22Rv1 (cell line): ENCODE results near the gene PRKX.
"Not testable (repeated sequence)": the region's sequence is repeated elsewhere in the genome, so short reads cannot be mapped to it uniquely, and the experiment has no call there.

Source experiments
- H3K27ac ChIP-seq: fragments of 450-650 bp; 2 replicates; pipeline ENCODE4 v1.5.1; 2017
- CTCF ChIP-seq: fragments of 450-650 bp; IDR thresholded peaks from 2 replicates; pipeline ENCODE4 v1.5.1; 2017; ENCODE audit warnings: mild to moderate bottlenecking
- ZFX ChIP-seq: fragments of 450-650 bp; IDR thresholded peaks from 2 replicates; pipeline ENCODE4 v1.6.1; 2017; ENCODE audit warnings: antibody characterized with exemption, borderline replicate concordance

The PRKX gene

GRCh38 chrX:3713225-3713936 is at the start of gene PRKX:
Gene PRKX (minus strand): TSS chrX:3713649. CDS start chrX:3713253, 396 bp downstream.
- no peak within 1 kb of the TSS for H3K27ac ChIP-seq
- TF ChIP-seq CTCF (no peak), ZFX (no peak)

- no peak overlapping the region for H3K27ac ChIP-seq
- TF ChIP-seq CTCF (no peak), ZFX (no peak)
Measured at GRCh38 chrX:3763111-3763510, 49.7 kb upstream of the PRKX start.

- no peak for TF ChIP-seq CTCF
- TF ChIP-seq ZFX: no peak
Measured at GRCh38 chrX:3757510-3758025, 44.1 kb upstream of the PRKX start.

GRCh38 chrX:3748052-3748559 is 34.7 kb upstream of the PRKX start:
- H3K27ac ChIP-seq: no peak overlapping the region
- TF ChIP-seq CTCF: no peak
- TF ChIP-seq ZFX: no peak

More at GRCh38 chrX:3757510-3758025, 44.1 kb upstream of the PRKX start:
- no peak overlapping the region for H3K27ac ChIP-seq

GRCh38 chrX:3743801-3744439 is 30.5 kb upstream of the PRKX start:
- TF ChIP-seq ZFX (no peak), CTCF (no peak)
- no peak overlapping the region for H3K27ac ChIP-seq

GRCh38 chrX:3740946-3741345 is 27.5 kb upstream of the PRKX start:
- H3K27ac ChIP-seq: not testable (repeated sequence)

- no peak overlapping the region for H3K27ac ChIP-seq
- TF ChIP-seq CTCF (no peak), ZFX (no peak)
Measured at GRCh38 chrX:3738509-3738908, 25.1 kb upstream of the PRKX start.

- H3K27ac ChIP-seq: not testable (repeated sequence)
Measured at GRCh38 chrX:3736536-3736935, 23.1 kb upstream of the PRKX start.

- H3K27ac ChIP-seq: not testable (repeated sequence)
Measured at GRCh38 chrX:3735891-3736290, 22.4 kb upstream of the PRKX start.

- H3K27ac ChIP-seq: not testable (repeated sequence)
Measured at GRCh38 chrX:3734456-3734855, 21.0 kb upstream of the PRKX start.
